Measurements from ENCODE around the gene ZNF717.
"Not testable (repeated sequence)": the region's sequence is repeated elsewhere in the genome, so short reads cannot be mapped to it uniquely, and the experiment has no call there.

ZNF717 gene

GRCh38 chr3:75785081-75785755, at the start of gene ZNF717:
Gene ZNF717 (minus strand): TSS chr3:75785549. CDS start chr3:75783362, 2,187 bp downstream.
- in situ Hi-C loops (cut with MboI; ENCODE audit: low sequenced_read_pairs), result not testable (repeated sequence)

- in situ Hi-C loops (cut with MboI; ENCODE audit: low sequenced_read_pairs), result not testable (repeated sequence)
Measured at GRCh38 chr3:75831076-75831475, 45.7 kb upstream of the ZNF717 start.

- in situ Hi-C loops (cut with MboI; ENCODE audit: low sequenced_read_pairs), result not testable (repeated sequence)
Measured at GRCh38 chr3:75818019-75818418, 32.7 kb upstream of the ZNF717 start.

- in situ Hi-C loops (cut with MboI; ENCODE audit: low sequenced_read_pairs), result not testable (repeated sequence)
Measured at GRCh38 chr3:75816287-75817180, 31.2 kb upstream of the ZNF717 start.

GRCh38 chr3:75814797-75815196, 29.4 kb upstream of the ZNF717 start:
- in situ Hi-C loops (cut with MboI; ENCODE audit: low sequenced_read_pairs), result no loop called here

- in situ Hi-C loops (cut with MboI; ENCODE audit: low sequenced_read_pairs), result no loop called here
Measured at GRCh38 chr3:75782506-75782905, 2.8 kb downstream of the ZNF717 start.

GRCh38 chr3:75781079-75781745, 4.1 kb downstream of the ZNF717 start:
- in situ Hi-C loops (cut with MboI; ENCODE audit: low sequenced_read_pairs), result no loop called here

- in situ Hi-C loops (cut with MboI; ENCODE audit: low sequenced_read_pairs), result not testable (repeated sequence)
Measured at GRCh38 chr3:75777742-75778141, 7.6 kb downstream of the ZNF717 start.

- in situ Hi-C loops (cut with MboI; ENCODE audit: low sequenced_read_pairs), result not testable (repeated sequence)
Measured at GRCh38 chr3:75771631-75772030, 13.7 kb downstream of the ZNF717 start.

- in situ Hi-C loops (cut with MboI; ENCODE audit: low sequenced_read_pairs), result no loop called here
Measured at GRCh38 chr3:75768303-75769017, 16.9 kb downstream of the ZNF717 start.

- in situ Hi-C loops (cut with MboI; ENCODE audit: low sequenced_read_pairs), result no loop called here
Measured at GRCh38 chr3:75737831-75738493, 47.4 kb downstream of the ZNF717 start.

- in situ Hi-C loops (cut with MboI; ENCODE audit: low sequenced_read_pairs), result no loop called here
Measured at GRCh38 chr3:75727985-75728384, 57.4 kb downstream of the ZNF717 start.

- in situ Hi-C loops (cut with MboI; ENCODE audit: low sequenced_read_pairs), result no loop called here
Measured at GRCh38 chr3:75692061-75692460, 93.3 kb downstream of the ZNF717 start.

- in situ Hi-C loops (cut with MboI; ENCODE audit: low sequenced_read_pairs), result no loop called here
Measured at GRCh38 chr3:75687323-75687722, 98.0 kb downstream of the ZNF717 start.

Data from hTERT RPE-1 (cell line).